Measurements from ENCODE around the gene ZNHIT1. TPM values are rescaled to one million over a fixed set of nuclear protein-coding genes. Genes with fewer than 3 reads are reported as not detected.

ZNHIT1 gene
- total and polyA plus RNA-seq, 4 donors, result 52.7 to 149 (median 92.4) TPM

- TF ChIP-seq JUND (IDR thresholded peaks at IDR 0.05) (no peak), SP1 (IDR thresholded peaks at IDR 0.05) (no peak), EGR1 (IDR thresholded peaks at IDR 0.05; ENCODE audit: low read depth in 2 of 2) (no peak), RAD21 (IDR thresholded peaks at IDR 0.05) (no peak), FOXA2 (IDR thresholded peaks at IDR 0.05) (no peak), HNF4G (IDR thresholded peaks at IDR 0.05) (no peak)
- TF ChIP-seq, protein P1, sequence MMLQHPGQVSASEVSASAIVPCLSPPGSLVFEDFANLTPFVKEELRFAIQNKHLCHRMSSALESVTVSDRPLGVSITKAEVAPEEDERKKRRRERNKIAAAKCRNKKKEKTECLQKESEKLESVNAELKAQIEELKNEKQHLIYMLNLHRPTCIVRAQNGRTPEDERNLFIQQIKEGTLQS (IDR thresholded peaks at IDR 0.05), result no peak
- no peak overlapping the region for H3K4me3 ChIP-seq (ENCODE audit: low read depth in 1 of 3, low read length in 3 of 3)
- H3K27me3 ChIP-seq (ENCODE audit: control insufficient read depth in 4 of 4, insufficient read depth in 4 of 4, low read length in 3 of 4), result no peaks in the 10 kb centered on the region
- no peak overlapping the region for H3K27ac ChIP-seq (ENCODE audit: low read depth in 1 of 2, low read length in 2 of 2)
- WGBS, result 91% methylated on average over 12 of the region's 12 CpGs
- H3K4me1 ChIP-seq (ENCODE audit: control insufficient read depth in 4 of 4, insufficient read depth in 4 of 4, low read length in 3 of 4), result peaks cover 11 to 57% (median 37%) of the 10 kb centered on the region in 4 donors
- no peak for DNase-seq (ENCODE audit: low spot score)
- H3K9me3 ChIP-seq (ENCODE audit: control insufficient read depth in 4 of 4, low read length in 3 of 4), result no peaks in the 10 kb centered on the region
- H3K9ac ChIP-seq (ENCODE audit: low read depth in 1 of 2, low read length in 2 of 2), result no peak overlapping the region
- peaks cover 0 to 6% (median 4%) of the 10 kb centered on the region in 4 donors for H3K36me3 ChIP-seq (ENCODE audit: control insufficient read depth in 4 of 4, insufficient read depth in 3 of 4, low read depth in 1 of 4, low read length in 3 of 4)
These were observed 23.0 kb downstream of the ZNHIT1 start for GRCh38 chr7:101241015-101241363.

GRCh38 chr7:101241443-101242349 is 23.7 kb downstream of the ZNHIT1 start:
- H3K27ac ChIP-seq (ENCODE audit: low read depth in 1 of 2, low read length in 2 of 2), result no peak overlapping the region
- WGBS, result 86% methylated on average over 16 of the region's 16 CpGs
- H3K36me3 ChIP-seq (ENCODE audit: control insufficient read depth in 4 of 4, insufficient read depth in 3 of 4, low read depth in 1 of 4, low read length in 3 of 4), result peaks cover 0 to 6% (median 4%) of the 10 kb centered on the region in 4 donors
- no peak overlapping the region for H3K9ac ChIP-seq (ENCODE audit: low read depth in 1 of 2, low read length in 2 of 2)
- H3K27me3 ChIP-seq (ENCODE audit: control insufficient read depth in 4 of 4, insufficient read depth in 4 of 4, low read length in 3 of 4), result no peaks in the 10 kb centered on the region
- H3K4me3 ChIP-seq (ENCODE audit: low read depth in 1 of 3, low read length in 3 of 3), result no peak overlapping the region
- no peaks in the 10 kb centered on the region for H3K9me3 ChIP-seq (ENCODE audit: control insufficient read depth in 4 of 4, low read length in 3 of 4)
- H3K4me1 ChIP-seq (ENCODE audit: control insufficient read depth in 4 of 4, insufficient read depth in 4 of 4, low read length in 3 of 4), result peaks cover 11 to 54% (median 37%) of the 10 kb centered on the region in 4 donors
- no peak for DNase-seq (ENCODE audit: low spot score)
- TF ChIP-seq TAF1 (conservative IDR thresholded peaks at IDR 0.05), result no peak
- no peak for TF ChIP-seq SP1 (IDR thresholded peaks at IDR 0.05)
- no peak for TF ChIP-seq NR2F2 (IDR thresholded peaks at IDR 0.05)
- TF ChIP-seq HNF4G (IDR thresholded peaks at IDR 0.05), result no peak
- TF ChIP-seq, protein P2, sequence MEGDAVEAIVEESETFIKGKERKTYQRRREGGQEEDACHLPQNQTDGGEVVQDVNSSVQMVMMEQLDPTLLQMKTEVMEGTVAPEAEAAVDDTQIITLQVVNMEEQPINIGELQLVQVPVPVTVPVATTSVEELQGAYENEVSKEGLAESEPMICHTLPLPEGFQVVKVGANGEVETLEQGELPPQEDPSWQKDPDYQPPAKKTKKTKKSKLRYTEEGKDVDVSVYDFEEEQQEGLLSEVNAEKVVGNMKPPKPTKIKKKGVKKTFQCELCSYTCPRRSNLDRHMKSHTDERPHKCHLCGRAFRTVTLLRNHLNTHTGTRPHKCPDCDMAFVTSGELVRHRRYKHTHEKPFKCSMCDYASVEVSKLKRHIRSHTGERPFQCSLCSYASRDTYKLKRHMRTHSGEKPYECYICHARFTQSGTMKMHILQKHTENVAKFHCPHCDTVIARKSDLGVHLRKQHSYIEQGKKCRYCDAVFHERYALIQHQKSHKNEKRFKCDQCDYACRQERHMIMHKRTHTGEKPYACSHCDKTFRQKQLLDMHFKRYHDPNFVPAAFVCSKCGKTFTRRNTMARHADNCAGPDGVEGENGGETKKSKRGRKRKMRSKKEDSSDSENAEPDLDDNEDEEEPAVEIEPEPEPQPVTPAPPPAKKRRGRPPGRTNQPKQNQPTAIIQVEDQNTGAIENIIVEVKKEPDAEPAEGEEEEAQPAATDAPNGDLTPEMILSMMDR (IDR thresholded peaks at IDR 0.05; ENCODE audit: low read depth, low read length, missing input control), result no peak
- no peak for TF ChIP-seq YY1 (IDR thresholded peaks at IDR 0.05)
- TF ChIP-seq, protein P3, sequence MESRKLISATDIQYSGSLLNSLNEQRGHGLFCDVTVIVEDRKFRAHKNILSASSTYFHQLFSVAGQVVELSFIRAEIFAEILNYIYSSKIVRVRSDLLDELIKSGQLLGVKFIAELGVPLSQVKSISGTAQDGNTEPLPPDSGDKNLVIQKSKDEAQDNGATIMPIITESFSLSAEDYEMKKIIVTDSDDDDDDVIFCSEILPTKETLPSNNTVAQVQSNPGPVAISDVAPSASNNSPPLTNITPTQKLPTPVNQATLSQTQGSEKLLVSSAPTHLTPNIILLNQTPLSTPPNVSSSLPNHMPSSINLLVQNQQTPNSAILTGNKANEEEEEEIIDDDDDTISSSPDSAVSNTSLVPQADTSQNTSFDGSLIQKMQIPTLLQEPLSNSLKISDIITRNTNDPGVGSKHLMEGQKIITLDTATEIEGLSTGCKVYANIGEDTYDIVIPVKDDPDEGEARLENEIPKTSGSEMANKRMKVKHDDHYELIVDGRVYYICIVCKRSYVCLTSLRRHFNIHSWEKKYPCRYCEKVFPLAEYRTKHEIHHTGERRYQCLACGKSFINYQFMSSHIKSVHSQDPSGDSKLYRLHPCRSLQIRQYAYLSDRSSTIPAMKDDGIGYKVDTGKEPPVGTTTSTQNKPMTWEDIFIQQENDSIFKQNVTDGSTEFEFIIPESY (IDR thresholded peaks at IDR 0.05), result no peak
- TF ChIP-seq RXRA (IDR thresholded peaks at IDR 0.05), result no peak
- TF ChIP-seq EGR1 (IDR thresholded peaks at IDR 0.05; ENCODE audit: low read depth in 2 of 2), result no peak
- TF ChIP-seq, protein P4, sequence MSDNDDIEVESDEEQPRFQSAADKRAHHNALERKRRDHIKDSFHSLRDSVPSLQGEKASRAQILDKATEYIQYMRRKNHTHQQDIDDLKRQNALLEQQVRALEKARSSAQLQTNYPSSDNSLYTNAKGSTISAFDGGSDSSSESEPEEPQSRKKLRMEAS (IDR thresholded peaks at IDR 0.05), result no peak
- TF ChIP-seq FOXA2 (IDR thresholded peaks at IDR 0.05), result no peak
- TF ChIP-seq HNF4A (conservative IDR thresholded peaks at IDR 0.05), result no peak

Measured in liver (tissue), 9 donors.